ENCODE measurements around the gene ANKRD39. TPM values are rescaled to one million over a fixed set of nuclear protein-coding genes. Genes with fewer than 3 reads are reported as not detected.
"Not testable (repeated sequence)": the region's sequence is repeated elsewhere in the genome, so short reads cannot be mapped to it uniquely, and the experiment has no call there.

The ANKRD39 gene
- total RNA-seq, 2 experiments from 2014 or later, result 25.0 to 27.3 TPM

GRCh38 chr2:96866986-96867755 is 9.4 kb upstream of the ANKRD39 start:
- intact Hi-C loops (cut with micrococcal nuclease), result loop anchor here (1.0 kb wide), 1 partner anchor 9 kb away; the partner anchor contains the start of gene ANKRD39
- Mint-ChIP-seq H3K4me3 (peak overlapping the region; percentile 77), H3K27ac (peak overlapping the region; percentile 78), H3K9me3 (no peaks in the 10 kb centered on the region), H3K4me1 (ENCODE audit: low read depth) (peaks cover 22% of the 10 kb centered on the region), H3K36me3 (ENCODE audit: low read depth) (peaks cover 8% of the 10 kb centered on the region), H3K27me3 (ENCODE audit: low read depth) (peaks cover 6% of the 10 kb centered on the region)
- no peak for DNase-seq
- CTCF ChIA-PET, result interaction anchor here (0.8 to 3.3 kb wide), 4 partner anchors 9 to 94 kb away, joined by 3 to 25 read pairs (median 4); partner anchors contain the start of gene ANKRD39

- no peaks in the 10 kb centered on the region for H3K9me3 Mint-ChIP-seq
- peak overlapping the region; percentile 77 for H3K4me3 Mint-ChIP-seq
- H3K27ac Mint-ChIP-seq, result no peak overlapping the region
- H3K27me3 Mint-ChIP-seq (ENCODE audit: low read depth), result peaks cover 6% of the 10 kb centered on the region
- intact Hi-C loops (cut with micrococcal nuclease), result no loop called here
- peaks cover 8% of the 10 kb centered on the region for H3K36me3 Mint-ChIP-seq (ENCODE audit: low read depth)
- peaks cover 21% of the 10 kb centered on the region for H3K4me1 Mint-ChIP-seq (ENCODE audit: low read depth)
- DNase-seq, result no peak
- CTCF ChIA-PET, result interaction anchor here (1.0 to 3.3 kb wide), 2 partner anchors 8 to 88 kb away, joined by 3 to 25 read pairs; partner anchors contain the start of gene ANKRD39
Measured at GRCh38 chr2:96866586-96866985, 8.8 kb upstream of the ANKRD39 start.

GRCh38 chr2:96866149-96866548 is 8.3 kb upstream of the ANKRD39 start:
- intact Hi-C loops (cut with micrococcal nuclease), result no loop called here
- no peak overlapping the region for H3K4me3 Mint-ChIP-seq
- DNase-seq, result no peak
- peaks cover 21% of the 10 kb centered on the region for H3K4me1 Mint-ChIP-seq (ENCODE audit: low read depth)
- H3K36me3 Mint-ChIP-seq (ENCODE audit: low read depth), result peaks cover 8% of the 10 kb centered on the region
- H3K9me3 Mint-ChIP-seq, result no peaks in the 10 kb centered on the region
- H3K27me3 Mint-ChIP-seq (ENCODE audit: low read depth), result peaks cover 6% of the 10 kb centered on the region
- no peak overlapping the region for H3K27ac Mint-ChIP-seq
- CTCF ChIA-PET, result no interaction called here

GRCh38 chr2:96865654-96866053 is 7.8 kb upstream of the ANKRD39 start:
- Mint-ChIP-seq H3K27ac (no peak overlapping the region), H3K36me3 (ENCODE audit: low read depth) (peaks cover 8% of the 10 kb centered on the region), H3K4me1 (ENCODE audit: low read depth) (peaks cover 17% of the 10 kb centered on the region), H3K27me3 (ENCODE audit: low read depth) (peaks cover 3% of the 10 kb centered on the region), H3K4me3 (no peak overlapping the region), H3K9me3 (no peaks in the 10 kb centered on the region)
- CTCF ChIA-PET, result interaction anchor here (10.4 kb wide), 1 partner anchor 86 kb away, joined by 214 read pairs; no protein-coding TSS in a partner anchor
- no peak for DNase-seq
- intact Hi-C loops (cut with micrococcal nuclease), result no loop called here

GRCh38 chr2:96864343-96865091 is 6.7 kb upstream of the ANKRD39 start:
- Mint-ChIP-seq H3K9me3 (no peaks in the 10 kb centered on the region), H3K36me3 (ENCODE audit: low read depth) (peaks cover 8% of the 10 kb centered on the region), H3K4me1 (ENCODE audit: low read depth) (peaks cover 26% of the 10 kb centered on the region), H3K27me3 (ENCODE audit: low read depth) (no peaks in the 10 kb centered on the region), H3K4me3 (no peak overlapping the region), H3K27ac (no peak overlapping the region)
- DNase-seq, result no peak
- intact Hi-C loops (cut with micrococcal nuclease), result no loop called here
- CTCF ChIA-PET, result interaction anchor here (0.6 to 10.4 kb wide), 2 partner anchors 16 to 87 kb away, joined by 3 to 214 read pairs; no protein-coding TSS in a partner anchor

GRCh38 chr2:96863575-96864342 is 5.9 kb upstream of the ANKRD39 start:
- H3K27ac Mint-ChIP-seq, result no peak overlapping the region
- H3K27me3 Mint-ChIP-seq (ENCODE audit: low read depth), result no peaks in the 10 kb centered on the region
- intact Hi-C loops (cut with micrococcal nuclease), result no loop called here
- peaks cover 33% of the 10 kb centered on the region for H3K4me1 Mint-ChIP-seq (ENCODE audit: low read depth)
- CTCF ChIA-PET, result interaction anchor here (0.6 to 10.4 kb wide), 2 partner anchors 15 to 88 kb away, joined by 3 to 214 read pairs; no protein-coding TSS in a partner anchor
- H3K36me3 Mint-ChIP-seq (ENCODE audit: low read depth), result peaks cover 8% of the 10 kb centered on the region
- no peak overlapping the region for H3K4me3 Mint-ChIP-seq
- no peaks in the 10 kb centered on the region for H3K9me3 Mint-ChIP-seq
- no peak for DNase-seq

GRCh38 chr2:96863056-96863455 is 5.2 kb upstream of the ANKRD39 start:
- CTCF ChIA-PET, result interaction anchor here (0.7 to 10.4 kb wide), 3 partner anchors 10 to 249 kb away, joined by 3 to 214 read pairs (median 3); partner anchors contain the start of gene ANKRD36
- H3K9me3 Mint-ChIP-seq; H3K27me3 Mint-ChIP-seq (ENCODE audit: low read depth); DNase-seq; H3K4me3 Mint-ChIP-seq; H3K36me3 Mint-ChIP-seq (ENCODE audit: low read depth); intact Hi-C loops (cut with micrococcal nuclease); H3K27ac Mint-ChIP-seq: not testable (repeated sequence)
- peaks cover 30% of the 10 kb centered on the region for H3K4me1 Mint-ChIP-seq (ENCODE audit: low read depth)

- CTCF ChIA-PET, result interaction anchor here (0.7 to 10.4 kb wide), 3 partner anchors 78 to 100 kb away, joined by 3 to 214 read pairs (median 7); no protein-coding TSS in a partner anchor
- H3K36me3 Mint-ChIP-seq (ENCODE audit: low read depth), result peaks cover 4% of the 10 kb centered on the region
- no peaks in the 10 kb centered on the region for H3K9me3 Mint-ChIP-seq
- H3K27me3 Mint-ChIP-seq (ENCODE audit: low read depth), result no peaks in the 10 kb centered on the region
- no peak for DNase-seq
- H3K4me1 Mint-ChIP-seq (ENCODE audit: low read depth), result peaks cover 27% of the 10 kb centered on the region
- H3K27ac Mint-ChIP-seq, result no peak overlapping the region
- no peak overlapping the region for H3K4me3 Mint-ChIP-seq
- intact Hi-C loops (cut with micrococcal nuclease), result no loop called here
Measured at GRCh38 chr2:96861074-96861473, 3.3 kb upstream of the ANKRD39 start.

- intact Hi-C loops (cut with micrococcal nuclease), result no loop called here
Measured at GRCh38 chr2:96860065-96861029, 2.5 kb upstream of the ANKRD39 start.

GRCh38 chr2:96859681-96860064 is 1.9 kb upstream of the ANKRD39 start:
- peaks cover 31% of the 10 kb centered on the region for H3K4me1 Mint-ChIP-seq (ENCODE audit: low read depth)
- intact Hi-C loops (cut with micrococcal nuclease), result loop anchor here (5.0 kb wide), 2 partner anchors 97 to 222 kb away; partner anchors contain the start of genes CNNM4 and KANSL3
- no peak overlapping the region for H3K4me3 Mint-ChIP-seq
- DNase-seq, result no peak
- CTCF ChIA-PET, result interaction anchor here (0.6 to 10.4 kb wide), 2 partner anchors 10 to 92 kb away, joined by 5 to 214 read pairs; no protein-coding TSS in a partner anchor
- H3K27me3 Mint-ChIP-seq (ENCODE audit: low read depth), result no peaks in the 10 kb centered on the region
- H3K36me3 Mint-ChIP-seq (ENCODE audit: low read depth), result peaks cover 4% of the 10 kb centered on the region
- H3K9me3 Mint-ChIP-seq, result no peaks in the 10 kb centered on the region
- no peak overlapping the region for H3K27ac Mint-ChIP-seq

More at GRCh38 chr2:96860065-96861029, 2.5 kb upstream of the ANKRD39 start:
- DNase-seq, result peak; percentile 76
- Mint-ChIP-seq H3K9me3 (no peaks in the 10 kb centered on the region), H3K27me3 (ENCODE audit: low read depth) (no peaks in the 10 kb centered on the region), H3K4me3 (no peak overlapping the region), H3K27ac (peak overlapping the region; percentile 4), H3K4me1 (ENCODE audit: low read depth) (peaks cover 28% of the 10 kb centered on the region), H3K36me3 (ENCODE audit: low read depth) (peaks cover 4% of the 10 kb centered on the region)
- CTCF ChIA-PET, result interaction anchor here (0.6 to 10.4 kb wide), 4 partner anchors 9 to 101 kb away, joined by 3 to 214 read pairs (median 6); no protein-coding TSS in a partner anchor
